OCI-LY7 (cell line): ENCODE results near the gene ZNF470. TPM values are rescaled to one million over a fixed set of nuclear protein-coding genes. Genes with fewer than 3 reads are reported as not detected.

ENCODE experiments used
- BruUV-seq: library from RNA; stranded (reverse); fragments of 400-500 nt; replicated peaks from 2 replicates; lab custom pipeline; 2021; lab: Mats Ljungman, UMichigan
- CTCF ChIA-PET: fragments of 300-600 bp; sonication (Branson Sonifier 250); formaldehyde crosslinking; loops from one replicate; lab custom pipeline; 2022; ENCODE audit warnings: antibody characterized with exemption; ENCODE audit not compliant: unreplicated experiment; lab: Charles Lee
- POLR2A ChIA-PET: fragments of 300-600 bp; sonication (Branson Sonifier 250); formaldehyde crosslinking; loops from one replicate; lab custom pipeline; 2022; ENCODE audit warnings: antibody characterized with exemption; lab: Charles Lee
- DNase-seq: peaks from one replicate; pipeline ENCODE4 v3.0.0-alpha.2; 2015; ENCODE audit warnings: low spot score
- H2AFZ ChIP-seq: fragments of 200-600 bp; sonication (generic), shearing (Covaris generic); 2 replicates; pipeline ENCODE4 v1.6.1; 2014; ENCODE audit warnings: mild to moderate bottlenecking, antibody characterized with exemption, low read length, moderate library complexity
- H3K27ac ChIP-seq: fragments of 200-600 bp; sonication (generic); 2 replicates; pipeline ENCODE4 v1.5.1; 2014; ENCODE audit warnings: mixed run types, low read depth, mild to moderate bottlenecking, moderate library complexity, low read length, inconsistent platforms; ENCODE audit not compliant: poor library complexity, severe bottlenecking
- H3K36me3 ChIP-seq: fragments of 200-600 bp; sonication (generic); 2 replicates; pipeline ENCODE4 v1.6.1; 2014; ENCODE audit warnings: mild to moderate bottlenecking, antibody characterized with exemption, low read length, moderate library complexity, mixed read lengths; ENCODE audit not compliant: insufficient read depth
- H3K4me1 ChIP-seq: fragments of 200-600 bp; sonication (generic); 2 replicates; pipeline ENCODE4 v1.5.1; 2014; ENCODE audit warnings: mild to moderate bottlenecking, low read length; ENCODE audit not compliant: insufficient read depth, poor library complexity, severe bottlenecking
- H3K4me2 ChIP-seq: fragments of 200-600 bp; sonication (generic); 2 replicates; pipeline ENCODE4 v1.6.1; 2014; ENCODE audit warnings: mild to moderate bottlenecking, low read length
- H3K4me3 ChIP-seq: fragments of 200-600 bp; sonication (generic); 2 replicates; pipeline ENCODE4 v1.5.1; 2014; ENCODE audit warnings: mild to moderate bottlenecking, low read depth, low read length; ENCODE audit not compliant: poor library complexity, severe bottlenecking
- H3K79me2 ChIP-seq: fragments of 200-600 bp; sonication (generic); 2 replicates; pipeline ENCODE4 v1.6.1; 2016; ENCODE audit warnings: low read depth, mild to moderate bottlenecking, low read length, moderate library complexity, mixed read lengths; ENCODE audit not compliant: insufficient read depth
- H3K9me2 ChIP-seq: fragments of 200-600 bp; sonication (generic); 2 replicates; pipeline ENCODE4 v1.6.1; 2016; ENCODE audit warnings: mild to moderate bottlenecking, low read length, mixed read lengths; ENCODE audit not compliant: insufficient read depth
- H3K9me3 ChIP-seq: fragments of 200-600 bp; sonication (generic); 2 replicates; pipeline ENCODE4 v1.6.1; 2014; ENCODE audit warnings: mild to moderate bottlenecking, mixed run types, low read length, mixed read lengths
- H4K20me1 ChIP-seq: fragments of 200-600 bp; sonication (generic); 2 replicates; pipeline ENCODE4 v1.6.1; 2014; ENCODE audit warnings: mild to moderate bottlenecking, antibody characterized with exemption, low read length, moderate library complexity, mixed read lengths; ENCODE audit not compliant: insufficient read depth
- CTCF ChIP-seq: fragments of 200-600 bp; sonication (generic); conservative IDR thresholded peaks from 2 replicates; pipeline ENCODE4 v1.5.1; 2014; ENCODE audit warnings: mild to moderate bottlenecking, antibody characterized with exemption, low read length, moderate library complexity, mixed read lengths
- EZH2phosphoT487 ChIP-seq: fragments of 200-600 bp; sonication (generic); IDR thresholded peaks from 2 replicates; pipeline ENCODE4 v1.6.1; 2018; ENCODE audit warnings: low read depth, borderline replicate concordance, mild to moderate bottlenecking, mixed run types, antibody characterized with exemption, low read length, moderate library complexity, mixed read lengths
- intact Hi-C: fragments of 100-400 bp; cut with micrococcal nuclease; formaldehyde crosslinking; loops from one replicate; pipeline ENCODE4 v1.10.0; 2022; ENCODE audit not compliant: unreplicated experiment
- total RNA-seq, 2 experiments: library from RNA; depleted of rRNA in 1 of 2; stranded (reverse); fragments of >200 nt in 1 of 2; shearing (Covaris generic) in 1 of 2; gene quantifications; 2 replicates each; pipeline ENCODE4 v1.2.3, GENCODE V29; 2014 to 2022

ZNF470 gene
- total RNA-seq, 2 experiments from 2014 or later, result 1.1 to 1.2 TPM

DNA sequence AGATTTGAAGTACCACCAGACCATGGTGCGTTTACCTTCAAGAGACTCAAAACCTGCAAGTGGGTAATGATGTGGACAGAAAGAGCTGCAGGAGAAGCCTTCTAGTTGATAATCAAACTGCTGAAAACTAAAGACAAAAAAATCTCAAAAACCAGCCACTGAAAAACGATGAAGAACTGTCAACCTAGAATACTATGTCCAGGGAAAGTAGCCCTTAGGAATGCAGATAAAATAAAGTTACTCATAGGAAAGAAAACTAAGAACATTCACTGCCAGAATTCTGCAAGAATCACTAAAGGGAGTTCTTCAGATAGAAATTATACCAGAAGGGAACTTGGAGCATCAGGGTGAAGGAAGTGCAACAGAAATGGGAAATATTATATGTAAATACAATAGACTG, 5.3 kb downstream of the ZNF470 start:
- TF ChIP-seq CTCF (no peak), EZH2phosphoT487 (no peak)
- ChIA-PET CTCF (no interaction called here), POLR2A (no interaction called here)
- H4K20me1 ChIP-seq, result no peaks in the 10 kb centered on the region
- no peaks in the 10 kb centered on the region for H3K79me2 ChIP-seq
- no TSS peak for BruUV-seq
- no peak overlapping the region for H3K4me2 ChIP-seq
- no peaks in the 10 kb centered on the region for H3K36me3 ChIP-seq
- H3K4me3 ChIP-seq, result no peak overlapping the region
- no peaks in the 10 kb centered on the region for H3K9me2 ChIP-seq
- DNase-seq, result no peak
- intact Hi-C loops, result no loop called here
- H3K9me3 ChIP-seq, result peaks cover 26% of the 10 kb centered on the region
- no peaks in the 10 kb centered on the region for H3K4me1 ChIP-seq
- H2AFZ ChIP-seq, result no peak overlapping the region
- H3K27ac ChIP-seq, result no peak overlapping the region

- H3K9me2 ChIP-seq, result no peaks in the 10 kb centered on the region
- intact Hi-C loops, result no loop called here
- no TSS peak for BruUV-seq
- ChIA-PET POLR2A (no interaction called here), CTCF (no interaction called here)
- no peak overlapping the region for H3K27ac ChIP-seq
- H2AFZ ChIP-seq, result no peak overlapping the region
- H3K4me2 ChIP-seq, result no peak overlapping the region
- H3K4me1 ChIP-seq, result no peaks in the 10 kb centered on the region
- no peaks in the 10 kb centered on the region for H3K79me2 ChIP-seq
- DNase-seq, result no peak
- TF ChIP-seq EZH2phosphoT487 (no peak), CTCF (no peak)
- no peak overlapping the region for H3K4me3 ChIP-seq
- H4K20me1 ChIP-seq, result no peaks in the 10 kb centered on the region
- peaks cover 27% of the 10 kb centered on the region for H3K9me3 ChIP-seq
- no peaks in the 10 kb centered on the region for H3K36me3 ChIP-seq
These were observed 6.6 kb downstream of the ZNF470 start for GRCh38 chr19:56573914-56574313.

DNA sequence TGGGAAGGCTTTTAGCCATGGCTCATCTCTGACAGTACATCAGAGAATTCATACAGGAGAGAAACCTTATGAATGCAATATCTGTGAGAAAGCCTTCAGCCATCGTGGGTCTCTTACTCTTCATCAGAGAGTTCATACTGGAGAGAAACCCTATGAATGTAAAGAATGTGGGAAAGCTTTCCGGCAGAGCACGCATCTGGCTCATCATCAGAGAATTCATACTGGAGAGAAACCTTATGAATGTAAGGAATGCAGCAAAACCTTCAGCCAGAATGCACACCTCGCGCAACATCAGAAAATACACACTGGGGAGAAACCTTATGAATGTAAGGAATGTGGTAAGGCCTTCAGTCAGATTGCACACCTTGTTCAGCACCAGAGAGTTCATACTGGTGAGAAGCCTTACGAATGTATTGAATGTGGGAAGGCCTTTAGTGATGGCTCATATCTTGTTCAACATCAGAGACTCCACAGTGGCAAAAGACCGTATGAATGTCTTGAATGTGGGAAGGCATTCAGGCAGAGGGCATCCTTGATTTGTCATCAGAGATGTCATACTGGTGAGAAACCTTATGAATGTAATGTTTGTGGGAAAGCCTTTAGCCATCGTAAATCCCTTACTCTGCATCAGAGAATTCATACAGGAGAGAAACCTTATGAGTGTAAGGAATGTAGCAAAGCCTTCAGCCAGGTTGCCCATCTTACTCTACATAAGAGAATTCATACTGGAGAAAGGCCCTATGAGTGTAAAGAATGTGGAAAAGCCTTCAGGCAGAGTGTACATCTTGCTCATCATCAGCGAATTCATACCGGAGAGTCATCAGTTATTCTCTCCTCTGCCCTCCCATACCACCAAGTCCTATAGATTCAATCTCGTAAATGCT, 10.7 kb downstream of the ZNF470 start:
- CTCF ChIA-PET, result no interaction called here
- Histone ChIP-seq H3K4me3 (no peak overlapping the region), H3K36me3 (no peaks in the 10 kb centered on the region), H3K4me1 (no peaks in the 10 kb centered on the region), H3K9me2 (no peaks in the 10 kb centered on the region), H3K27ac (no peak overlapping the region), H3K79me2 (no peaks in the 10 kb centered on the region), H3K9me3 (peaks cover 34% of the 10 kb centered on the region), H2AFZ (no peak overlapping the region), H4K20me1 (no peaks in the 10 kb centered on the region), H3K4me2 (no peak overlapping the region)
- POLR2A ChIA-PET, result no interaction called here
- intact Hi-C loops, result no loop called here
- no peak for DNase-seq
- TF ChIP-seq CTCF (no peak), EZH2phosphoT487 (no peak)
- no TSS peak for BruUV-seq
